GM19328 (cell line): Measurements from ENCODE around the gene LRRC32.

Experiments used
- ATAC-seq: cut with Tn5 transposase; IDR thresholded peaks from one replicate; pipeline ENCODE4 v1.9.1; 2021; ENCODE audit warnings: mild to moderate bottlenecking, moderate library complexity; ENCODE audit not compliant: unreplicated experiment

The LRRC32 gene, protein sequence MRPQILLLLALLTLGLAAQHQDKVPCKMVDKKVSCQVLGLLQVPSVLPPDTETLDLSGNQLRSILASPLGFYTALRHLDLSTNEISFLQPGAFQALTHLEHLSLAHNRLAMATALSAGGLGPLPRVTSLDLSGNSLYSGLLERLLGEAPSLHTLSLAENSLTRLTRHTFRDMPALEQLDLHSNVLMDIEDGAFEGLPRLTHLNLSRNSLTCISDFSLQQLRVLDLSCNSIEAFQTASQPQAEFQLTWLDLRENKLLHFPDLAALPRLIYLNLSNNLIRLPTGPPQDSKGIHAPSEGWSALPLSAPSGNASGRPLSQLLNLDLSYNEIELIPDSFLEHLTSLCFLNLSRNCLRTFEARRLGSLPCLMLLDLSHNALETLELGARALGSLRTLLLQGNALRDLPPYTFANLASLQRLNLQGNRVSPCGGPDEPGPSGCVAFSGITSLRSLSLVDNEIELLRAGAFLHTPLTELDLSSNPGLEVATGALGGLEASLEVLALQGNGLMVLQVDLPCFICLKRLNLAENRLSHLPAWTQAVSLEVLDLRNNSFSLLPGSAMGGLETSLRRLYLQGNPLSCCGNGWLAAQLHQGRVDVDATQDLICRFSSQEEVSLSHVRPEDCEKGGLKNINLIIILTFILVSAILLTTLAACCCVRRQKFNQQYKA

DNA sequence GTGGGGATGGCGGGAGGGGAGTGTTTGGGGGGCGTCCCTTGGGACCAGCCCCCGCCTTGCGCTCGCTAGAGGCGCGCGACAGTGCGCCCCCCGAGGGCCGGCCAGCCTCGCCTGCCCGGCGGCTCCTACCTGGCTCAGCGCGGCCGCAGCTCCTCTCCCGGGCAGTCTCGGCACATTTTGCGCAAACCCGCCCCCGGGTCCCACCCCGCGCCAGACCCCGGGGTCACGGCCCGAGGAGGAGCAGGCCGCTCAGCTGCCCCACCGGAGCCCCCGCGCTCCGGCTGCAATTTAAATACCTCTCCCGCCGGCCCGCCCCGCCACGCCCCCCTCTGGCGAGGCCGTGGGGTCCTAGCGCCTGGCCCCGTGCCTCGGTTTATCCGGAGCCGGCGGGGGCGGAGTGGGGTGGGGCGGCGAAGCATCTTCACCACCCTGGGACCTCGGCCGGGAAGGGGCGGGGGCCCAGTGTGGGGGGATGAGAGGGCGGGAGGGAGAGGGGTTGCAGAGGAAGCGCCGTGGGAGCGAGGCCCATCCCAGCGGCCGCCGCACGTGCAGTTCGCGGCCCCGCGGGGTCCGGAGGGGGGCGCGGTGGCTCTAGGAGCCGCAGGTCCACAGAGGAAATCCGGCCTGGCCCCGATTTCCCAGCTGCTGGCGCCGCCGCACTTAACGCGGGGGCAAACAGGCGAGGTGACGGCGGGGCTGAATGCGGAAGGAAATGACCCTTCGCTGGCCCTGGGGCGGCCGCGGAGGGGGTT, at the start of gene LRRC32:
LRRC32 (minus strand) TSS at position 263 of the 752 bp plus-strand sequence. CDS start 4,793 bp downstream, outside the sequence.
- ATAC-seq: no peak

DNA sequence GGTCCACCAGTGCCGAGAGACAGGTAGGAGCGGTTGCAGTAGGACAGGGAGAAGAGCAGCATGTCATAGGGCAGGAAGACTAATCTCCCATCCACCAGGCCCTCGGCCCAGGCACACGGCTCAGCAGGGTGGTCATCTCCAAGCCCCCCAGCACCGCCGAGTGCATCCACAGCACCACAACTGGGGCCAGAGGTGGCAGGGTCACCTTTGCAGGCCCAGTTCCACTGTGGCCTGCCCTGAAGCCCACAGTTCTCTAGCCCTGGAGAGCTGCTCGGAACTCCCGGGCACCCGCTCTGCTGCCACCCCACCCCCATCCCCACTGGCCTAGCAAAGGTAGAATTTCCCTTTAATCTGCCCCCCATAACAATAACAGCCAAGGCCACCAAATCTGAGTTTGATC, 49.1 kb upstream of the LRRC32 start:
- no peak for ATAC-seq

DNA sequence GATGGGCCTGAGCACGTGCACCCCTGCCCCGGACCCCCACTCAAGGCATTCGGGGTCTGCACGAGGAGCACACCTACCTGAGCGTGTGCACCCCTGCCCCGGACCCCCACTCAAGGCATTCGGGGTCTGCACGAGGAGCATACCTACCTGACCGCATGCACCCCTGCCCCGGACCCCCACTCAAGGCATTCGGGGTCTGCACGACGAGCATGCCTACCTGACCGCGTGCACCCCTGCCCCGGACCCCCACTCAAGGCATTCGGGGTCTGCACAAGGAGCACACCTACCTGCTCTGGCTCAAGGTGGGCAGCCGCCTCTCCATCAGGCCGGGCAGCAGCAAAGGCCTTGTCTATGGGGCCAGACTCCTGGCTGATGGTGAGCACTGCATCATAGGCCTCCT, 48.7 kb upstream of the LRRC32 start:
- ATAC-seq: no peak

DNA sequence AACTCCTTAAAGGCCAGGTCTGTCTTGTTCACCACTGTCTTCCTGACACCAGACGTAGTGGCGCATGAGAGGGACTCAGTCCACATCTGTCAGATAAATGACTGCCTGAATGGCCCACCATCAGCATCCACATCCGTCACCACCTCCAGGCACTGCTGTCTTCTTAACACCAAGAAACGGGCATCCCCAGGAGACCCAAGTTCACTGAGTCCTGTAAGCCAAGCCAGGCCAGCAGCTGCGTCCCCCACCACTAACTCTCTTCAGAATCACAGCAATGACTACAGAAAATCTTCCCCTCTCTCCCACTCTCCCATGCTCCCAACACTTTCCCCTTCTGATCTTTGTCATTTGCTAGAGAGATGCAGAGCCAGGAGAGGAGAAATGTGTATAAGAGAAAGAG, 47.3 kb upstream of the LRRC32 start:
- ATAC-seq: no peak

DNA sequence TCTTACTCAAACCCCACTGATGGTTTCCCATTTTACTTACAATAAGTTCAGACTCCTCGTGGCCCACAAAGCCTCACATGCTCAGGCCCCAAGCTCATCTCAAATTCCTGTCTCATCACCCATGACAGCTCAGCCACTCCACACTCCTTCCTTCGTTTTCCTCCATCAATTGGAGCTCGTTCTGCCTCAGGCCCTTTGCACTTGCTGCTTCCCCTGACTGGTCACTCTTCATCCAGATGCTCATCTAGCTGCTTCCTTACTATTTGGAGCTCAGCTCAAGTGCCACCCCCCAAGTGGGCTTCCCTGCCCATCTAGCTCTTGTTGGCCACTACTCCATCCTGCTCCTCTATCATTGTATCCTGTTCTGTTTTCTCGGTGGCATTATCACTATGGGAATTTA, 46.8 kb upstream of the LRRC32 start:
- ATAC-seq: no peak

DNA sequence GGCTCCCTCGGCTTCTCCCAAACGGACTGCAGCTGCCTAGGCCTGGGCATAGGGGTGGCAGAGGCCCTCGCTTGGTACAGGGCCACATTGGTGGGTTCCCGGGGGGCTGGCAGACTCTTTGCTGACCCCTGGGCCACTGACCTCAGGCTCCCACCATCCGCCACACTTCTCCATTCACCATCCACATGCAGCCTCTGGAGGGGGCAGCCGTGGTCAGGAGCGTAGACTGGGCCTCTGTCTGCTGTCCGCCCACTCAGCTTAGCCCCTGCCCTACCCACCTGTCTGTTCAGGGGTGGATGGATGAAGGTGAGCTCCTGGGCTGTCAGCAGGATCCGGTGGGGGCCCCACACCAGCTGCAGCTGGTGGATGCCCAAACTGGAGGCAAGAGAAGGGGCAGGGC, 45.7 kb upstream of the LRRC32 start:
- ATAC-seq: no peak

DNA sequence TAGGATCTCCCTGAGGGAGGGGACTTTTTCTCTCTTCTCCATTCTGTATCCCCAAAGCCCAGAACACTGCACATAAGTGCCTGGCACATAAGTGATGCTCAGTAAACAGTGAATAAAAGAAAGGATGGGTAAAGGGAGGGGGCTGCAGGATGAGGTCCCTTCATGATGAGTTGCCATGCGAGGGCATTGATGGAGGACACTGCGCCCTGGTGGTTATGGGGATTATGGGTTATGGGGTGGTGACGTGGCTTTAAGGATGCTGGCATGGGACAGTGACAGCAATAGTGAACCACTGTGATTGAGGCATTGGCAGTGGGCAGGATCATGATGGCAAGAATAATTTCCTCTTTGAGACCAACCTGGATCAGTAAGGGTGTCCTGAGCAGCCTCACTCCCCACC, 43.9 kb upstream of the LRRC32 start:
- no peak for ATAC-seq

DNA sequence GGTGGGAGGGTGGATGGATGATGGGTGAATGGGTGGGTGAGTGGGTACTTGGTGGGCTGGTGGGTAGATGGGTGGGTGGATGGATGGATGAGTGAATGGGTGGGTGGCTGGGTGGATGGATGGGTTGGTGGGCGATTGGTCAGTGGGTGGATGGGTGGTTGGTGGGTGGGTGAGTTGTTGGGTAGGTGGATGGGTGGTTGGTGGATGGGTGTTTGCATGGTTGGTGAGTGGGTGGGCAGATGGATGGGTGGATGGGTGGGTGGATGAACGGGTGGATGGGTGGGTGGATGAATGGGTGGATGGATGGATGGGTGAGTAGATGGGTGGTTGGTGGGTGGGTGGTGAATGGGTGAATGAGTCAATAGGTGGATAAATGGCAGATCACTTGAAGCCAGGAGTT, 43.0 kb upstream of the LRRC32 start:
- ATAC-seq: no peak

DNA sequence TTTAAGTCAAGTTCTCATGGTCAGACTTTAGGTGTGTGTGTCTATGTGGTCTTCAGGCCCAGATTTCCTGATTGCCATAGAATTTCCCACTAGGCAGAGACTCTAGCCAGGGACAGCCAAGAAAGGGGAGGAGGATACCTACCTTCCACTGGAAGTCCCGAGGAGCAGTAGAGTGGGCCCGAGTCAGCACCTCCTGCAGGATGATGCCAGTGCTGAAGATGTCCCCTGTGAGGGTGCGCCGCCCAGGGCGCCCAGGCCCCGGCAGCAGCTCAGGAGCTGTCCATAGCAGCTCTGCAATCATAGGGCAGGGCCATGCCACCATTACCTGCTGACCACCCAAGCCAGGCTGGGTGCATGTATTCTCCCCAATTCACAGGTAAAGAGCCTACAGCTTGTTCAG, 41.6 kb upstream of the LRRC32 start:
- ATAC-seq: no peak

DNA sequence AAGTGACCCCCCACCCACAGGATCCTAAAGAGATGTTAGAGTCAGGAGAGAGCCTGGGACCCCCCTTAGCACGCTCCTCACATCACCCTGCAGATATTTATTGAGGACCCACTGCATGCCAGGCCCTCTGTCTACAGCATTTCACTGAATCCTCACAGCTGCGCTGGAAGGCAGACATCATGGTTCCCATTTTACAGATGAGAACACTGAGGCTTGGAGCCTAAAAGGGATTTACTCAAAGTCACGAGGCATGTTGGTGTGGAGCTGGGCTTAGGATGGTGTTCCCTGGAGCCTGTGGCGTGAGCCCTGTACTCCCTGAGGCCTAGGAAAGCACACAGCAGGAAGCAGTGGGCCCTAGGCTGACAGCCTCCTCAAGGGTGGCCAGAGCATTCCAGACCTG, 39.2 kb upstream of the LRRC32 start:
- no peak for ATAC-seq

DNA sequence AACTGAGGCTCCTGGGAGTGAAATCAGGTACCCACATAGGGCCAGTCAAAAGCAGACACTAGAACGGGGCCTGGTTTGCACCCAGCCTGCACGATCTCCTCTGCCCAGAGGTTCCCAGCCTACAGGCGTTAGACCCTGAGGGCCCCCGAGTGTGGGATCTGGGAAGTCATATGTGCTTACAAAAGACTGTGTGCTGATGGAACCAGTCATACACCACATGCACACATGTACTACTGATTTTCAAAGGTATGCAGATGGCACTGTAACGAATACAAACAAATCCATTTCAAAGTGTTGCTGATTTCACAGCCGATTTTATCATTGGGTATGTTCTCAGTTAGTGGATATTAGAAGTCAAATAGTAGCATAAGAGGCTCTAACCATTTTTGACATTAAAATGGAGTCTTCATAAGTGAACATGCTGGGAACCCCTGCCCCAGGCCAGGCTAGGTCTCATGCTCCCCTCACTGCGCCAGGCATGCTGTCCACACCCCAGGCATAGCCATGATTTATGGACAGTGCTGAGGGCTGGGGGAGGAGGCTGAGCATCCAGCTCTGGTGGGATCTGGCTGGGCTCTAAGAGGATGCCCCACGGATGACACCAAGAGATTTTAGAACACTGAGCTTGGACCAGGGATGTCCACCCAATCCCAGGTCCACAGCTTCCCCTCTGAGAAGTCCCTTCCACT, 38.6 kb upstream of the LRRC32 start:
- no peak for ATAC-seq

DNA sequence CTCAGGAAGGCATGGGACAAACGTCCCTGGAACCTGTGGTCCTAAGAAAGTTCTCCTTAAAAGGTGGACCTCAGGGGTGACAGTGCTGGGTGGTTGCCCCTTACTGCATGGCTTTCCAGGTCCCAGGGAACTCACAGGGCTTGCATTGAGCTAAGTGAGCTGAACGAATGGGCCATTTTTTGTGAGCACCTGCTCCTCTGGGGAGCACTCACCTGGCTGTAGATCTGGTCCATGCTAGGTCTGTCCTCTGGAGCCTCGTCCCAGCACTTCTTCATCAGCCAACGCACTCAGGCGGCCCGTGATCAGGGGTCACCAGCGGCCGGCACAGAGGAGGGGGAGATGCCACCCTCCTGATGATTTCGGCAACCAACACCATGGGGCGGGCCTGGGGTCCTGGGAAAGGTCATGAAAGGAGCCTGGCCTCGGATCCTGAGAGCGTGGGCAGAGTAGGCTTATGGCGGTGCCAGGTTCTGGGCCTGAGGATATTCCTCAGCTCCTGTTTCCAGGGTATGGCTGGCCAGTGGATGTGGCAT, 36.8 kb upstream of the LRRC32 start:
- no peak for ATAC-seq

DNA sequence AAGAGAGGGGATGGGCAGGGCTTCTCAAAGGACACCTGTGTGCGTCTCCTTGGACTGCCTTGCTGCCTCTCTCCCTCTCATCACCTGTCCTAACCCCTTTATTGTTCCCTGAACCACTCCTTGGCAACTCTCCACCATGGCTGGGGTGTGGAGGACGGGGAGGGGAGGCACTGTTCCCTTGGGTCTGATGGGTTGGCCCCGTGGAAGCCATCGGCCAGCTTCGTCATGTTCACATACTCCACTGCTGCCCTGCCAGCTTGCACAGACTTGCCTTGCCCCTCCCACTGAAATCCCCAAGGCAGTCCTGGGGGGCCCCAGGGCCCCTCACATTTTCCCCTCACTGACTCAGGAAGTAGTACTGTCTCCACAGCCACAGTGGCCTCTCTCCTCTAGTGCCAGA, 36.1 kb upstream of the LRRC32 start:
- ATAC-seq: no peak

DNA sequence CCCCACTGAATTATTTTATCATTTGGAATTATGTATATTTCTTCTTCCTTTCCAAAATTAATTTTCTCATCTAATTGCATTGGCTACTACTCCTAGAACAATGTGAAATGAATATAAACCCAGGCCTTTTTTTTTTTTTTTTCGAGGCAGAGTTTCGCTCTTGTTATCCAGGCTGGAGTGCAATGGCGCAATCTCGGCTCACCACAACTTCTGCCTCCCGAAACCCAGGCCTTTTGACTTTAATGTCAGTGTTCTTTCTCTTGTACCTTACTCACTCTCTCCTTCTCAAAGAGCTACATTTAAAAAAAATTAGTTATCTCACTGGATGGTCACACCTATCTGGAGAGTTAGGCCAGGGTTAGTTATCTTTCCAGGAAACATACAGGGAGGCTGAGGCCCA, 35.3 kb upstream of the LRRC32 start:
- no peak for ATAC-seq

DNA sequence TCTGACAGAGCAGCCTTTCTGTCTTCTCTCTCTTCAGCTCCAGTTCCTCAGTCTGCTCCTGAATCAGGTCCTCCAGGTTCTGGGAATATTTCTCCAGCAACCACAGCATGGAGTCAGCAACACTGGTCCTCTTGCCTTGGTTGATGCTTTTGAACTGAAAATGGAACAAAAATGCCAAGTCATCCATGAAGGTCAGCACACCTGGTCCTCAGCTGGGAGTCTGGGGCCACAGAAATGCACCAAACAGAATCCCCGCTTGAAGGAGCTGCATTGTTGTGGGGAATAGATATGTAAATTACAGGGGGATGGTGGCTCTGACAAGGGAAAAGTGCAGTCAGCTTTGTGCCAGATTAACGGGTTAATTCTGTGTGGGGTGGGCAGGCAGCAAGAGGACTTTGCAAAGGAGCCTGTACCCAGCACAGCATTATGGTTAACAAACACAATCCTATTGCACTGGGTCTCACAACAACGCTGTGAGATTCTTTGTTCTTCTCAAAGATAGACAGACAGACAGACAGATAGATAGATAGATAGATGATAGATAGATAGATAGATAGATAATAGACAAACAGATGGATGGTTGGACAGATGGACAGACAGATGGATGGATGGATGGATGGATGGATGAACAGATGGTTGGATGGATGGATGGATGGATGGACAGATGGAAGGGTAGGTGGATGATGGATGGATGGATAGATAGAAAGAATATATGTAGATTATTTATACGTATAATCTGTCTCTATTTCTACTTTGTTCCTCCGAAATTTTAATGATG, 33.8 kb upstream of the LRRC32 start:
- no peak for ATAC-seq

DNA sequence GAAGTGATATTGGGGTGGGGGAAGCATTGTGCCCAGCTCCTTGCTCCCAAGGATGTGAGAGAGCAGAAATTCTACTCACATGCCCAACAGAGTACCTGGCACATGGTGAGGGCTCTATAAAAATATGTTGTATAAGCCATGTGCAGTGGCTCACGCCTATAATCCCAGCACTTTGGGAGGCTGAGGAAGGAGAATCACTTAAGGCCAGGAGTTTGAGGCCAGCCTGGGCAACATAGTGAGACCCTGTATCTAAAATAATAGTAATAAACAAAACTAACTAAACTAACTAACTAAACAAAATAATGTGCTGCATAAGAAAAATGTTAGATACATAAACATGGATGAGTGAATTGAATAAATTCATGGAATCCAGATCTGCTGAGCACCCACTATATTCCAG, 33.2 kb upstream of the LRRC32 start:
- ATAC-seq: no peak

DNA sequence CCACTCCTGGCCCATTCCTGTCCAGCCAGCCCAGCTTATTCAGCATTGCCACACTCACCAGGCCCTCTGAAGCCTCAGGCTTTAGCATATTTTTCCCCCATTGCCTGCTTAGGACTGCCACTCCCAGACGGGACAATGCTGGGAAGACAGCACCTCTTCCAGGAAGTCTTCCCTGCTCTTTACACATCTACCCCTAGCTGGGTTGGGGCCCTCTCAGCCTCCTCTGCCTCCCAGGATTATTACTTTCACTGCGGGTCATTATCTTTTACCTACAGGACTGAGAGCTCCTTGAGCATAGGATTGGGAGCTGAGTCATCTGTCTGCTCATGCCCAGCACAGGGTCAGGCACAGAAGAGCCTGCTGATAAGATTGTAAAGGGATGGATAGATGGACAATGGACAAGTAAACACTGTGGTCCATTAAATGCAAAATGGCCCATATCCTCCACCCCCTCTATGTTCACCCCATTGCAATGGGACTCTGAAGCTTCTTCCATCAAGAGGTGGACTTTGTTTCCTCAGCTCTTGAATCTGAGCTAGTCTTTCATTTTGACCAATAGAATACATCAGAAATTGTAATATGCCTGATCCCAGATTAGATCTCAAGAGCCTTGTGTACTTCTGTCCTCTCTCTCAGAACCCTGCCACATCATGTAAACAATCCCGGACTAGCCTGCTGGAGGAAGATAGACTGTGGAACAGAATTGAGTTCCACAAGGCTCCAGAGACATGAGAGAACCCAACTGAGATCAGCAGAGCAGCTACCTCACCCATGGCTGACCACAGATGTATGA, 32.0 kb upstream of the LRRC32 start:
- no peak for ATAC-seq

DNA sequence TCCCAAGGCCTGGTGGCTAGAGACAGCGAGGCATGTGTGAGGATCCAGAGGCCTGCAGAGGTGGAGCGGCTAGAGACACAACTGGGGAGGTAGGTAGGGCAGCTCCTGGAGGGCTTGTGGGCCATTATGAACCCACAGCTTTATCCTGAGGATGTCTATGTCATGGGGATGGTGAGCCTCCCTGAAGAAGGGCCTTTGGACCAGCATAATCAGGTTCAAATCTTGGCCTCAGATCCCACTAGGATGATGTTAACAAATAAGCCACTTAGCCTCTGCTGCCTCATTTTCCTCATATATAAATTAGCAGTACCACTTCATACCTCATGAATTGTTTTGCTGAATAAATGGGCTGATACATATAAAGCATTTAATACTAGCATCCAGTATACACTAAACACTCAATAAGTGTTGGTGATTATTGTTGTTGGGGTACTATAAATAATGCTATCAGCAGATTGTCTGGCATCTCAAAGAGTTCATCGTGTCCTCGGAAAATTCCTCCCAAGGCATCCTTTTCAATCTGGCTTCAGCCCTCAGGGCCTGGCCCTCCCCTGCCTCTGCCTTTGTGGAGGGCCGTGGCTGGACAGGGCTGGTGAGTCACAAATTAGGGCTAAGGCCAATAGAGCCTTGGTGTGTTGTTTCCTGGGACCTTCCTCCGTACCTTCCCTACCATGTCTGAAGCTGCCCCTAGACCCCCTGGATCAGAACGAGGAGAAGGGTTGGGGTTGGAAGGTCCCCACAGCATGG, 30.9 kb upstream of the LRRC32 start:
- no peak for ATAC-seq
